ENCODE measurements around the gene METTL8. TPM values are rescaled to one million over a fixed set of nuclear protein-coding genes. Genes with fewer than 3 reads are reported as not detected.

The METTL8 gene
- total RNA-seq, 1 experiment from 2014 or later: 34.4 TPM

DNA sequence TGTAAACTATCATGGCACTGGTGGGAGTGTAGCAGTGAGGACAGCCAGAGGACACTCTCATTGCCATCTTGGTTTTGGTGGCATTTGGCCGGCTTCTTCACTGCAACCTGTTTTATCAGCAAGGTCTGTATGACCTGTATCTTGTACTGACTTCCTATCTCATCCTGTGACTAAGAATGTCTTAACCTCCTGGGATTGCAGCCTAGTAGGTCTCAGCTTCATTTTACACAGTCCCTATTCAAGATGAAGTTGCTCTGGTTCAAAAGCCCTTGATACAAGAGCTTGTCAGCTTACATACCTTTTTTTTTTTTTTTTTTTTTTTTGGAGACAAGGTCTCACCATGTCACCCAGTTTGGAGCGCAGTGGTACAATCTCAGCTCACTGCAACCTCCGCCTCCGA, 110.9 kb downstream of the METTL8 start (continued):
- TF ChIP-seq POLR2A (IDR thresholded peaks at IDR 0.05; ENCODE audit: borderline replicate concordance, extremely low read depth, insufficient read depth, insufficient read length) (no peak), ZNF274 (IDR thresholded peaks at IDR 0.05; ENCODE audit: low read depth, low read length) (no peak)

DNA sequence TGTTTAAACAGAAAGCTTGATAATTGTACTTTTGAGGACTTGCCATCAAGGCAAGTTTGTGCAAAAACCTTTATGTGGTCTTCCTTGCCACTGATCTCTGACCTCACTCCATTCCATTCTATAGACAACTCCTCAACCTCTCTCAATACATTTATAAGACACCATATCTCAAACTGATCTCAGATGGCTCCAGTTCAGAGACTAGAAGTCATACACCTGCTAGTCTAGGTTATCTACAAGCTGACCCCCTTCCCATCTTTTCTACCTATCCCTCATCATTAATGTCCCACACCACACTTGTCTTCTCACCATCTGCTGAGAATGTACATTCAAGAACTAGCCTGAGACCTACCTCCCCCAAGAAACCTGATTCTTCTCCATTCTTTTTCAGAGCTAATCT, 113.1 kb downstream of the METTL8 start:
- intact Hi-C loops (cut with micrococcal nuclease): no loop called here
- ChIA-PET CTCF (no interaction called here), POLR2A (no interaction called here), RAD21 (ENCODE audit: low non-redundant PET in 1 of 2, low total read pairs in 2 of 2, uncharacterized antibody in 2 of 2, unreplicated experiment in 2 of 2) (no interaction called here)
- H3K9ac ChIP-seq (ENCODE audit: low read length): no peak overlapping the region
- no peaks in the 10 kb centered on the region for H3K27me3 ChIP-seq (ENCODE audit: insufficient read depth, low read length)
- H3K4me1 ChIP-seq (ENCODE audit: control insufficient read depth in 1 of 2, insufficient read depth in 2 of 2, low read length in 2 of 2): no peaks in the 10 kb centered on the region
- no peak overlapping the region for H3K27ac ChIP-seq (ENCODE audit: low read depth, low read length)
- no peak for TF ChIP-seq ELF1 (IDR thresholded peaks at IDR 0.05; ENCODE audit: borderline replicate concordance, low read depth)
- TF ChIP-seq EGR1 (IDR thresholded peaks at IDR 0.05; ENCODE audit: low read depth): no peak
- TF ChIP-seq EZH2 (IDR thresholded peaks at IDR 0.05): no peak
- no peak for TF ChIP-seq ZFX (IDR thresholded peaks at IDR 0.05)
- TF ChIP-seq, protein P1, sequence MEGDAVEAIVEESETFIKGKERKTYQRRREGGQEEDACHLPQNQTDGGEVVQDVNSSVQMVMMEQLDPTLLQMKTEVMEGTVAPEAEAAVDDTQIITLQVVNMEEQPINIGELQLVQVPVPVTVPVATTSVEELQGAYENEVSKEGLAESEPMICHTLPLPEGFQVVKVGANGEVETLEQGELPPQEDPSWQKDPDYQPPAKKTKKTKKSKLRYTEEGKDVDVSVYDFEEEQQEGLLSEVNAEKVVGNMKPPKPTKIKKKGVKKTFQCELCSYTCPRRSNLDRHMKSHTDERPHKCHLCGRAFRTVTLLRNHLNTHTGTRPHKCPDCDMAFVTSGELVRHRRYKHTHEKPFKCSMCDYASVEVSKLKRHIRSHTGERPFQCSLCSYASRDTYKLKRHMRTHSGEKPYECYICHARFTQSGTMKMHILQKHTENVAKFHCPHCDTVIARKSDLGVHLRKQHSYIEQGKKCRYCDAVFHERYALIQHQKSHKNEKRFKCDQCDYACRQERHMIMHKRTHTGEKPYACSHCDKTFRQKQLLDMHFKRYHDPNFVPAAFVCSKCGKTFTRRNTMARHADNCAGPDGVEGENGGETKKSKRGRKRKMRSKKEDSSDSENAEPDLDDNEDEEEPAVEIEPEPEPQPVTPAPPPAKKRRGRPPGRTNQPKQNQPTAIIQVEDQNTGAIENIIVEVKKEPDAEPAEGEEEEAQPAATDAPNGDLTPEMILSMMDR (IDR thresholded peaks at IDR 0.05 in 2 of 3, conservative IDR thresholded peaks at IDR 0.05 in 1 of 3; ENCODE audit: borderline replicate concordance in 1 of 3, insufficient read depth in 1 of 3, low read depth in 2 of 3, low read length in 2 of 3): no peak
- no peak for TF ChIP-seq EZH2phosphoT487 (IDR thresholded peaks at IDR 0.05; ENCODE audit: borderline replicate concordance)
- no peak for TF ChIP-seq SIN3A (IDR thresholded peaks at IDR 0.05; ENCODE audit: low read depth)
- no peak for TF ChIP-seq POLR2AphosphoS5 (IDR thresholded peaks at IDR 0.05; ENCODE audit: low read depth, low read length)
- TF ChIP-seq SRF (IDR thresholded peaks at IDR 0.05; ENCODE audit: low read depth): no peak
- no peak for TF ChIP-seq SP1 (IDR thresholded peaks at IDR 0.05; ENCODE audit: low read depth)
- TF ChIP-seq, protein P2, sequence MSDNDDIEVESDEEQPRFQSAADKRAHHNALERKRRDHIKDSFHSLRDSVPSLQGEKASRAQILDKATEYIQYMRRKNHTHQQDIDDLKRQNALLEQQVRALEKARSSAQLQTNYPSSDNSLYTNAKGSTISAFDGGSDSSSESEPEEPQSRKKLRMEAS (IDR thresholded peaks at IDR 0.05): no peak
- TF ChIP-seq FOSL1 (IDR thresholded peaks at IDR 0.05; ENCODE audit: low read depth): no peak
- TF ChIP-seq POLR2A (IDR thresholded peaks at IDR 0.05; ENCODE audit: borderline replicate concordance, extremely low read depth, insufficient read depth, insufficient read length): no peak
- TF ChIP-seq, protein P3, sequence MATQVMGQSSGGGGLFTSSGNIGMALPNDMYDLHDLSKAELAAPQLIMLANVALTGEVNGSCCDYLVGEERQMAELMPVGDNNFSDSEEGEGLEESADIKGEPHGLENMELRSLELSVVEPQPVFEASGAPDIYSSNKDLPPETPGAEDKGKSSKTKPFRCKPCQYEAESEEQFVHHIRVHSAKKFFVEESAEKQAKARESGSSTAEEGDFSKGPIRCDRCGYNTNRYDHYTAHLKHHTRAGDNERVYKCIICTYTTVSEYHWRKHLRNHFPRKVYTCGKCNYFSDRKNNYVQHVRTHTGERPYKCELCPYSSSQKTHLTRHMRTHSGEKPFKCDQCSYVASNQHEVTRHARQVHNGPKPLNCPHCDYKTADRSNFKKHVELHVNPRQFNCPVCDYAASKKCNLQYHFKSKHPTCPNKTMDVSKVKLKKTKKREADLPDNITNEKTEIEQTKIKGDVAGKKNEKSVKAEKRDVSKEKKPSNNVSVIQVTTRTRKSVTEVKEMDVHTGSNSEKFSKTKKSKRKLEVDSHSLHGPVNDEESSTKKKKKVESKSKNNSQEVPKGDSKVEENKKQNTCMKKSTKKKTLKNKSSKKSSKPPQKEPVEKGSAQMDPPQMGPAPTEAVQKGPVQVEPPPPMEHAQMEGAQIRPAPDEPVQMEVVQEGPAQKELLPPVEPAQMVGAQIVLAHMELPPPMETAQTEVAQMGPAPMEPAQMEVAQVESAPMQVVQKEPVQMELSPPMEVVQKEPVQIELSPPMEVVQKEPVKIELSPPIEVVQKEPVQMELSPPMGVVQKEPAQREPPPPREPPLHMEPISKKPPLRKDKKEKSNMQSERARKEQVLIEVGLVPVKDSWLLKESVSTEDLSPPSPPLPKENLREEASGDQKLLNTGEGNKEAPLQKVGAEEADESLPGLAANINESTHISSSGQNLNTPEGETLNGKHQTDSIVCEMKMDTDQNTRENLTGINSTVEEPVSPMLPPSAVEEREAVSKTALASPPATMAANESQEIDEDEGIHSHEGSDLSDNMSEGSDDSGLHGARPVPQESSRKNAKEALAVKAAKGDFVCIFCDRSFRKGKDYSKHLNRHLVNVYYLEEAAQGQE (IDR thresholded peaks at IDR 0.05; ENCODE audit: low read depth): no peak
- no TSS peak for BruUV-seq (replicated peaks)
- H3K9me2 ChIP-seq (ENCODE audit: insufficient read depth): no peaks in the 10 kb centered on the region
- no peaks in the 10 kb centered on the region for H3K79me2 ChIP-seq (ENCODE audit: insufficient read depth, low read length)
- H3K9me3 ChIP-seq (ENCODE audit: control insufficient read depth in 1 of 2, insufficient read depth in 1 of 2, low read depth in 1 of 2, low read length in 2 of 2): no peaks in the 10 kb centered on the region
- ATAC-seq (no peak), DNase-seq (ENCODE audit: low read depth, low spot score) (no peak)
- no peak overlapping the region for H2AFZ ChIP-seq (ENCODE audit: low read depth, low read length, poor library complexity, severe bottlenecking)
- H3K4me2 ChIP-seq (ENCODE audit: low read length): no peak overlapping the region
- no peak overlapping the region for H3K4me3 ChIP-seq (replicated peaks in 1 of 2; ENCODE audit: low read depth in 1 of 2, low read length in 2 of 2)
- H4K20me1 ChIP-seq (ENCODE audit: insufficient read depth): no peaks in the 10 kb centered on the region
- H3K36me3 ChIP-seq (ENCODE audit: control insufficient read depth in 1 of 2, insufficient read depth in 2 of 2, low read length in 2 of 2): peaks cover 0 to 2% of the 10 kb centered on the region in 2 experiments; a peak in 1 of 4 replicates

Data from HCT116 (cell line).